Hematopoietic multipotent progenitor cell treated with erythropoietin and hydrocortisone succinate and interleukin-3 and kit ligand, for 6 days (in vitro differentiated cells): ENCODE data around the gene IL10RA.

Experiments used
- DNase-seq: peaks from one replicate; pipeline ENCODE4 v3.0.0-alpha.2; 2015

Gene IL10RA

GRCh38 chr11:117993988-117994745 lies 8.0 kb downstream of the IL10RA start:
- DNase-seq = no peak

DNA sequence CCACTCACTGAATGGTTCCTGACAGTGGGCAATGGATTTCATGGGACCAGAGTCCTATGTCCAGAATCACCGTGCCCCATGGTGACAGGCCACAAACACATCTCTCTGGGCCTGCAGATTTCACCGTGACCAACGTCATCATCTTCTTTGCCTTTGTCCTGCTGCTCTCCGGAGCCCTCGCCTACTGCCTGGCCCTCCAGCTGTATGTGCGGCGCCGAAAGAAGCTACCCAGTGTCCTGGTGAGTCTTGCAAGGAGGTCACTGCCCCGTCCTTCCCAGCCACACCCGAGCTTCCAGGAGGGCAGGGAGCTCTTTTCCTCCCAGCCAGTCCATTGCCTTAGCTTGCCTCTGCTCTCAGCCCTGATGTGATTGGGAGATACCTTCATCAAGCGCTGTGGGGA lies 9.3 kb downstream of the IL10RA start:
- no peak for DNase-seq

DNA sequence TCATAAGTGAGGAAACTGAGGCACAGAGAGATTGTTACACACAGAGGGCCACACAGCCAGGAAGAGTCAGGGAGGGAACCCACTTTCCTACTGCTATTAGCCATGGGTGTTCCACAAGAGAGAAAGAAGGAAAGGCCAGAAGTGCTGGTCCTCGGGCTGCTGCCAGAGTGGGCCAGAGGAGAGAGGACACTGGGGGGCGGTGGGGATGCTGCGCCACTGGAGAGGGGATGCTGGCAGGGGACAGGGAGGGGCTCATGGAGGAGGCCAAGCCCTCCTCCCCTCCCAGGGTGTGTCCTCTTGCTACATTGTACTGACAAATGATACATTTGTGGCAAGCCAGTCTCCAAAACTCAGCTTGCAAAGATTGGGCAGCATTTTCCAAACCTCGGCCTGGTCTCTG lies 9.9 kb downstream of the IL10RA start:
- DNase-seq = no peak

DNA sequence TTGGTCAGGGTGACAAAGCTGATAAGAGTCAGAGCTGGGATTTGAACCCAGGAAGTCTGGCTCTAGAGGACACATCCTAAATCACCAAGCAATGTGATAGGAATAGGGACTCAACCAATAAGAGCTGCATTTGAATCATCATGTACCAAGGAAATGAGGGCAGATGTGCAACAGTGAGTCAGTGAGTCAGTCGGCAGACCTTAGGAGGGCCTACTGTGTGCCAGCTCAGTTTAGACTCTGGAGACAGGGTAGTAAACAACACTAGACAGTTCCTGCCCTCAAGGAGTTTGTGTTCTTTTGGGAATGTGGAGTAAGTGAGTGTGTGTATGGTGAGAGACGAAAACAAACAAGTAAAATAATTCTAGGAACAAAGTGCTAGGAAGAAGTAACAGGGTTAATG lies 11.2 kb downstream of the IL10RA start:
- no peak for DNase-seq

- no peak for DNase-seq
These were observed 11.8 kb downstream of the IL10RA start for GRCh38 chr11:117997823-117998579.

DNA sequence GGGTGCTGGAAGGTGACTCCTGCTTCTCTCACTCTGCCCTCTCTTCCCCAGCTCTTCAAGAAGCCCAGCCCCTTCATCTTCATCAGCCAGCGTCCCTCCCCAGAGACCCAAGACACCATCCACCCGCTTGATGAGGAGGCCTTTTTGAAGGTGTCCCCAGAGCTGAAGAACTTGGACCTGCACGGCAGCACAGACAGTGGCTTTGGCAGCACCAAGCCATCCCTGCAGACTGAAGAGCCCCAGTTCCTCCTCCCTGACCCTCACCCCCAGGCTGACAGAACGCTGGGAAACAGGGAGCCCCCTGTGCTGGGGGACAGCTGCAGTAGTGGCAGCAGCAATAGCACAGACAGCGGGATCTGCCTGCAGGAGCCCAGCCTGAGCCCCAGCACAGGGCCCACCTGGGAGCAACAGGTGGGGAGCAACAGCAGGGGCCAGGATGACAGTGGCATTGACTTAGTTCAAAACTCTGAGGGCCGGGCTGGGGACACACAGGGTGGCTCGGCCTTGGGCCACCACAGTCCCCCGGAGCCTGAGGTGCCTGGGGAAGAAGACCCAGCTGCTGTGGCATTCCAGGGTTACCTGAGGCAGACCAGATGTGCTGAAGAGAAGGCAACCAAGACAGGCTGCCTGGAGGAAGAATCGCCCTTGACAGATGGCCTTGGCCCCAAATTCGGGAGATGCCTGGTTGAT lies 12.6 kb downstream of the IL10RA start:
- DNase-seq = no peak

DNA sequence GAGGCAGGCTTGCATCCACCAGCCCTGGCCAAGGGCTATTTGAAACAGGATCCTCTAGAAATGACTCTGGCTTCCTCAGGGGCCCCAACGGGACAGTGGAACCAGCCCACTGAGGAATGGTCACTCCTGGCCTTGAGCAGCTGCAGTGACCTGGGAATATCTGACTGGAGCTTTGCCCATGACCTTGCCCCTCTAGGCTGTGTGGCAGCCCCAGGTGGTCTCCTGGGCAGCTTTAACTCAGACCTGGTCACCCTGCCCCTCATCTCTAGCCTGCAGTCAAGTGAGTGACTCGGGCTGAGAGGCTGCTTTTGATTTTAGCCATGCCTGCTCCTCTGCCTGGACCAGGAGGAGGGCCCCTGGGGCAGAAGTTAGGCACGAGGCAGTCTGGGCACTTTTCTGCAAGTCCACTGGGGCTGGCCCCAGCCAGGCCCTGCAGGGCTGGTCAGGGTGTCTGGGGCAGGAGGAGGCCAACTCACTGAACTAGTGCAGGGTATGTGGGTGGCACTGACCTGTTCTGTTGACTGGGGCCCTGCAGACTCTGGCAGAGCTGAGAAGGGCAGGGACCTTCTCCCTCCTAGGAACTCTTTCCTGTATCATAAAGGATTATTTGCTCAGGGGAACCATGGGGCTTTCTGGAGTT lies 13.3 kb downstream of the IL10RA start:
- no peak for DNase-seq

DNA sequence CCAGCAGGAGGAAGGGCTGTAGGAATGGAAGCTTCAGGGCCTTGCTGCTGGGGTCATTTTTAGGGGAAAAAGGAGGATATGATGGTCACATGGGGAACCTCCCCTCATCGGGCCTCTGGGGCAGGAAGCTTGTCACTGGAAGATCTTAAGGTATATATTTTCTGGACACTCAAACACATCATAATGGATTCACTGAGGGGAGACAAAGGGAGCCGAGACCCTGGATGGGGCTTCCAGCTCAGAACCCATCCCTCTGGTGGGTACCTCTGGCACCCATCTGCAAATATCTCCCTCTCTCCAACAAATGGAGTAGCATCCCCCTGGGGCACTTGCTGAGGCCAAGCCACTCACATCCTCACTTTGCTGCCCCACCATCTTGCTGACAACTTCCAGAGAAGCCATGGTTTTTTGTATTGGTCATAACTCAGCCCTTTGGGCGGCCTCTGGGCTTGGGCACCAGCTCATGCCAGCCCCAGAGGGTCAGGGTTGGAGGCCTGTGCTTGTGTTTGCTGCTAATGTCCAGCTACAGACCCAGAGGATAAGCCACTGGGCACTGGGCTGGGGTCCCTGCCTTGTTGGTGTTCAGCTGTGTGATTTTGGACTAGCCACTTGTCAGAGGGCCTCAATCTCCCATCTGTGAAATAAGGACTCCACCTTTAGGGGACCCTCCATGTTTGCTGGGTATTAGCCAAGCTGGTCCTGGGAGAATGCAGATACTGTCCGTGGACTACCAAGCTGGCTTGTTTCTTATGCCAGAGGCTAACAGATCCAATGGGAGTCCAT lies 14.1 kb downstream of the IL10RA start:
- no peak for DNase-seq

DNA sequence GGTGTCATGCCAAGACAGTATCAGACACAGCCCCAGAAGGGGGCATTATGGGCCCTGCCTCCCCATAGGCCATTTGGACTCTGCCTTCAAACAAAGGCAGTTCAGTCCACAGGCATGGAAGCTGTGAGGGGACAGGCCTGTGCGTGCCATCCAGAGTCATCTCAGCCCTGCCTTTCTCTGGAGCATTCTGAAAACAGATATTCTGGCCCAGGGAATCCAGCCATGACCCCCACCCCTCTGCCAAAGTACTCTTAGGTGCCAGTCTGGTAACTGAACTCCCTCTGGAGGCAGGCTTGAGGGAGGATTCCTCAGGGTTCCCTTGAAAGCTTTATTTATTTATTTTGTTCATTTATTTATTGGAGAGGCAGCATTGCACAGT lies 14.6 kb downstream of the IL10RA start:
- no peak for DNase-seq

DNA sequence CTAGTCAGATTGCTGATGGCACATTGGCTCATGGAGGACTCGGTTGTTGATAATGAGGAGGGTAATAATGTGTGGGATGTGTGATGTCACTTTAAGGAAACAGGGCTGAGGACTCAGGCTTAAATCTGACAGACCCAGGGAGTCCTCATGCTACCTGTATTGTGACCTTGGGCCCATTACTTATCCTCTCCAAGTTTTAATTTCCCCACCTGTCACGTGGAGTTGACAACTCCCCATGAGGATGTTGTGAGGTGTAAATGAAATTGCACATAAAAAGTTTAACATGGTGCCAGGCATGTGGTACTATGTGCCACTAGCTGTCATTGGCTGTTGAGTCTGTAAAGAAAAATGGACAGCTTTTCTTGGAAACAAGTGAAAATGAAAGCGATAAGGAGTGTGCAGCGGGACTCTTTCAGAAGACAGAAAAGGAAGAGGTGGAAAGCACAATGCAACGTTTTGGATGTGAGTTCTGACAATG lies 15.3 kb downstream of the IL10RA start:
- peak; percentile 53 for DNase-seq

- DNase-seq = peak; percentile 74
These were observed 15.9 kb downstream of the IL10RA start for GRCh38 chr11:118002010-118002540.

DNA sequence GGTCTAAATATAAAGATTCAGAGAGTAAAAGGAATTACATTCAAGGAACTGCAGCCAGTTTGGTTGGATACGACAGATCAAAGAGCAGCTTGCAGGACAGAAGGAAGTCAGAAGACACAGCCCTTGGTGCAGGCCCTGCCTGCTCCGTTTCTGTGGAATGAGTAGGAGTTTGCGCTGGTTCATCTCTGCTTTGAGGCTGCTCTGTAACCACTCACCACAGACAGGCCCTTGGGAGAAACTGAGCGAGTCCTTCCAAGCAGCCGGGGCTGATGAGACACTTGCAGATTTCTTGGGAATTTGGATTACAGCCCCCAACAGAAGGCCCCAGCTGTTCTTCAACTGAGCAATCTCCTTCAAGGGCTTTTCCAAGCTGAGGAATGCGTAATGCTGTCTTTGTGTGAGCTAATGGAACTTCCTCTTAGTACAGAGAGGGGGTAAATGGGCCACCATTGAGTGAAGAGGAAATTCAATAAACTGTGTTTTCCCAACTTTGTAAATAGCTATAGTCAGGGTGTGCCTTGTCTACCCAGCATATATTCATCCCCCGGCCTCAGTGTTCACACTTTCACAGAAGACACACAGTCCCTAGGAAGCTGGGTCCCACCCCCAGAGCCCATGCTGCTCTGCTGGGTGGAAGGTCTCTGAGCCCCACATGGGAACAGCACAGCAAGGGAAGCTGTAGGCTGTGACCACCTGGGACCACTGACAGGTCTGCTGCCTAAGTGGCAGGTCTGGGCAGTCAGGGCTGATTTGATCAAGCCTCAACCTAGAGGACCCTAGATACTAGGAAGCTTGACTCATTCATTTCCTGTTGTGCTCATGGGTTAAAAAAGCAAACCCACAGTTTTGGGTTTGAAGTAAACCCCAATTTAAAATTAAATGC lies 16.6 kb downstream of the IL10RA start:
- DNase-seq = peak; percentile 54

GRCh38 chr11:118003456-118003855 lies 17.3 kb downstream of the IL10RA start:
- DNase-seq = no peak

- no peak for DNase-seq
These were observed 18.5 kb downstream of the IL10RA start for GRCh38 chr11:118004543-118005223.

DNA sequence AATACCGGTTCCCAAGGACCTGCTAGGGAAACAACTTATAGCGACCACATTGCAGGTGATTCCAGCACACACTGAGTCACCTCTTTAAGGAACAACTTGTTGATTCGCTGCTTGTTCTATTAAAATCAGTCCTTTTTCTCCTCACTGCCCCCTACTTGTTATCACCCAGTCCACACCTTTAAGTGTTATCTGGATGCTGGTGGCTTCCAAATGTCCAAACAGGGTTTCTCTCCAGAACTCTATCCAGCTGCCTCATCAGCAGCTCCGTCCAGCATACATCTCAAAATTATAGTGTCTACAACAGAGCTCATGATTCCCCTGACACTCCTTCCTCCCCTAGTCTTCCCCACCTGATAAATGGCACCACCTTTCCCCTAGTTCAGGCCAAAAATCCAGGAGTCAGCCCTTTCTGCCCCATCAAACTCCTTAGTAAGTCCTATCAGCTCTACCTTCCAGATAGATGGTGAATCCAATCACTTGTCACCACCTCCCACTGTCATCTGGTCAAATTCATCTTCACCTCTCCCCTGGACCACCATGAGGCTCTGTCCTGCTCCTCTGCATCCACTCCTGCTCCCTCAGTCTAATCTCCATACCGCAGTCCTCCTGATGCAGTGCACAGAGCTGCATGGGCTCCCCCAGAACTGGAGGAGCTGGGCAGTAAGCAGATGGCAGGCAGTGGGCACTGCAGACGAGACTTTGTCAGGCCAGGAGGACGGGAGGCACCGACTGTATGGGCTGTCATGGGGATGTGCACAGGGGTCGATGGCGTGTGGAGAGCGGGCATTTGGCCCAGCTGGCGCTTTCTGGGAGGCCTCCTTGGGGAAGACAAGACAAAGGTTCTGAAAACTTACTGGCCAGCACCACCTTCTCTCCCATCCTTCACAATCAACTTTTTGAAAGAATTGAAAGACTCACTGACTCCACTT lies 19.3 kb downstream of the IL10RA start:
- no peak for DNase-seq

- no peak for DNase-seq
These were observed 19.9 kb downstream of the IL10RA start for GRCh38 chr11:118006153-118006534.

- no peak for DNase-seq
These were observed 20.8 kb downstream of the IL10RA start for GRCh38 chr11:118007040-118007439.

- peak; percentile 82 for DNase-seq
These were observed 21.5 kb downstream of the IL10RA start for GRCh38 chr11:118007563-118008270.
